BE2C (cell line): ENCODE results near the gene OXCT1.
A peak's percentile ranks its signal among the peaks of the same experiment; 100 is the strongest.

Source experiments
- DNase-seq: peaks from one replicate; pipeline ENCODE4 v3.0.0-alpha.2; 2020
- H3K27me3 ChIP-seq: fragments of 250-450 bp; sonication (Bioruptor Pico); 2 replicates; pipeline ENCODE4 v1.5.1; 2020; ENCODE audit warnings: mild to moderate bottlenecking
- H3K36me3 ChIP-seq: fragments of 250-450 bp; sonication (Bioruptor Pico); 2 replicates; pipeline ENCODE4 v1.5.1; 2020; ENCODE audit warnings: mild to moderate bottlenecking
- H3K4me1 ChIP-seq: fragments of 250-450 bp; sonication (Bioruptor Pico); 2 replicates; pipeline ENCODE4 v1.5.1; 2020
- H3K4me3 ChIP-seq: 2 replicates; pipeline ENCODE4 v1.5.1; 2011; ENCODE audit warnings: low read depth, low read length
- H3K9me3 ChIP-seq: fragments of 250-450 bp; sonication (Bioruptor Pico); 2 replicates; pipeline ENCODE4 v1.5.1; 2020
- TF ChIP-seq, protein P1 (sequence below): IDR thresholded peaks from 2 replicates; pipeline ENCODE4 v1.5.1; 2012; ENCODE audit warnings: mild to moderate bottlenecking, low read depth, low read length

The OXCT1 gene

DNA sequence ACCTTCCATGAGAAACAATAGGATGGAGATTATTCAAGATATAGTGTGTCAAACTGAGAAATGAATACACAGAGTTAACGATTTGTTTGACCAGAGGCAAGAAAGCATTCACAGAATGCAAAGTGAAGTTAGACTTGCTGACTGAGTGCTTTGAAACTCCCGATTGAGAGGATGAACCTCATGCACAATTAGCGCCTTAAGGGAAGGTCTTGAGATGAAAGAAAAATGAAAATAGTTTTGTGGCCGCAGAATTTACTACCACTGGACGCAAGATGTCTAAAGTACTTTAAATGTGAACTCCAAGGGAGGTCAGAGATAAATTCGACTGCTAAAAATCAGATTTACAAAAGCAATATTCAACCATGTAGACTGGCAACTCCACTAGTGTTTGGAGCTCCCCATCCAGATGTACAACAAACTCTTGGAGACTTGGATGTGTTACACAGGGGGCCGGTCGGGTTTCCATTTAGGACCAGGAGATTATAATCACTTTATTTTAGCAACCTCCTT lies 33.2 kb upstream of the OXCT1 start:
- Histone ChIP-seq H3K4me3 (peak overlapping the region; percentile 60), H3K9me3 (no peaks in the 10 kb centered on the region), H3K36me3 (peaks cover 1% of the 10 kb centered on the region; the same call in 1 of the 2 replicates), H3K4me1 (no peaks in the 10 kb centered on the region), H3K27me3 (no peaks in the 10 kb centered on the region)
- DNase-seq = no peak
- TF ChIP-seq, protein P1, sequence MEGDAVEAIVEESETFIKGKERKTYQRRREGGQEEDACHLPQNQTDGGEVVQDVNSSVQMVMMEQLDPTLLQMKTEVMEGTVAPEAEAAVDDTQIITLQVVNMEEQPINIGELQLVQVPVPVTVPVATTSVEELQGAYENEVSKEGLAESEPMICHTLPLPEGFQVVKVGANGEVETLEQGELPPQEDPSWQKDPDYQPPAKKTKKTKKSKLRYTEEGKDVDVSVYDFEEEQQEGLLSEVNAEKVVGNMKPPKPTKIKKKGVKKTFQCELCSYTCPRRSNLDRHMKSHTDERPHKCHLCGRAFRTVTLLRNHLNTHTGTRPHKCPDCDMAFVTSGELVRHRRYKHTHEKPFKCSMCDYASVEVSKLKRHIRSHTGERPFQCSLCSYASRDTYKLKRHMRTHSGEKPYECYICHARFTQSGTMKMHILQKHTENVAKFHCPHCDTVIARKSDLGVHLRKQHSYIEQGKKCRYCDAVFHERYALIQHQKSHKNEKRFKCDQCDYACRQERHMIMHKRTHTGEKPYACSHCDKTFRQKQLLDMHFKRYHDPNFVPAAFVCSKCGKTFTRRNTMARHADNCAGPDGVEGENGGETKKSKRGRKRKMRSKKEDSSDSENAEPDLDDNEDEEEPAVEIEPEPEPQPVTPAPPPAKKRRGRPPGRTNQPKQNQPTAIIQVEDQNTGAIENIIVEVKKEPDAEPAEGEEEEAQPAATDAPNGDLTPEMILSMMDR = no peak

DNA sequence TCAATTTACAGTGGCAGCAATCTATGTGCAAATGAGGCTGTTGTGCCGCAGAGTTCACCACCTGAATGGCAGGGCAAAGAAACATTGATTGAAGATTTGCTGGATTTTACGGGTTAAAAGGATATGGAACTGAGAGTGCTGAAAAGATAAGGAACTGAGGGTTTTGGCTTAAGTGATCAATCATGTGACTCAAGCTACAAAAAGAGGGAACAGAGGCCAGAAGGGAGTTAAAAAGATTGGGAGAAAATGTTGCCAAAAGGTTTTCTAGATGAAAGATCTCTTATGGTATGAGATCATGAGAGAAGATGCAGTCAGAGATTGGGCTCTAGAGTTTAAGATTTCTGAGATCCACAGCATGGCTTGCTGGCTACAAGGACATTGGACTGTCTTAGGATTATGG lies 26.0 kb upstream of the OXCT1 start:
- Histone ChIP-seq H3K4me1 (no peaks in the 10 kb centered on the region), H3K27me3 (peaks cover 13% of the 10 kb centered on the region), H3K36me3 (no peaks in the 10 kb centered on the region), H3K4me3 (no peak overlapping the region), H3K9me3 (no peaks in the 10 kb centered on the region)
- TF ChIP-seq, protein P1 = no peak
- DNase-seq = no peak

DNA sequence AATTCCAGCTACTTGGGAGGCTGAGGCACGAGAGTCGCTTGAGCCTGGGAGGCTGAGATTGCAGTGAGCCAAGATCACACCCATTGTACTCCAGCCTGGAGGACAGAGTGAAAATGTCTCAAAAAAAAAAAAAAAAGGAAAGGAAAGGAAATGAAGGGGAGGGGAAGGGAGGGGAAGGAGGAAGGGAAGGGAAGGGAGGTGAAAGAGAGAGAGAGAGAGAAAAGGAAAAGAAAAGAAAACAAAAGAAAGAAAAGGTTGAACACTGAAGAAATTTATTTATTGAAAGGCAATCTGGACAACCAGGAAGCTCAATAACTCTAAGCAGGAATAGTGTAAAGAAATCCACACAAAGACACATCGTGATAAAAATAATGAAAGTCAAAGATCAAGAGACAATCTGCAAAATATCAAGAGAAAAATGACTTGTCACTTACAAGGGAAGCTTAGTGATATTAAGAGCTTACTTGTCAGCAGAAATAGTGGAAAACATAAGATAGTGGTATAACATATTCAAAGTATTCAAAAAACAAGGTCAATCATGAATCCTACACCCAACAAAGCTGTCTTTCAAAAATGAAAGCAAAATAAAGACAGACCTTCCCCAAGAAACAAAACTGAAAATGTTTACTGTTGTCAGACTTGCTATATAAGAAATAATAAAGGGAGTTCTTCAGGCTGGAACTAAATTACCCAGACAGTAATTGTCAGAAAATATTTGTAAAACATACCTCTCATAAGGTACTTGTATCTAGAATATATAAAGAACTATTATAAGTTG lies 23.0 kb upstream of the OXCT1 start:
- H3K27me3 ChIP-seq = peaks cover 13% of the 10 kb centered on the region
- DNase-seq = no peak
- no peak overlapping the region for H3K4me3 ChIP-seq
- TF ChIP-seq, protein P1 = no peak
- H3K4me1 ChIP-seq = no peaks in the 10 kb centered on the region
- no peaks in the 10 kb centered on the region for H3K9me3 ChIP-seq
- no peaks in the 10 kb centered on the region for H3K36me3 ChIP-seq

DNA sequence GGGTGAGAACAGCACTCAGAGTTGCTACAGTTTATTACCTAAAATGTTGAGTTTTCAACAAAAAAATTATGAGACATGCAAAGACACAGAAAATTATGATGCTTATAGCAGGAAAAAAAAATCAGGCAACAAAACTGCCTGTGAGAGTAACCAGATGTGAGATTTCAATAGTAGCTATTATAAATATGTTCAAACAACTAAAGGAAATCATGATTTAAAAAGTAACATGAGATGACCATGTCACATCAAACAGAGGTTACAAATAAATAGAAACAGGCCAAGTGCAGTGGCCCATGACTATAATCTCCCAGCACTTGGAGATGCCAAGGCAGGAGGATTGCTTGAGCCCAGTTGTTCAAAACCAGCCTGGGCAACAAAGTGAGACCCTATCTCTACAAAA lies 21.8 kb upstream of the OXCT1 start:
- H3K36me3 ChIP-seq = no peaks in the 10 kb centered on the region
- H3K27me3 ChIP-seq = peaks cover 11% of the 10 kb centered on the region
- no peak for DNase-seq
- TF ChIP-seq, protein P1 = no peak
- no peak overlapping the region for H3K4me3 ChIP-seq
- H3K9me3 ChIP-seq = no peaks in the 10 kb centered on the region
- no peaks in the 10 kb centered on the region for H3K4me1 ChIP-seq

DNA sequence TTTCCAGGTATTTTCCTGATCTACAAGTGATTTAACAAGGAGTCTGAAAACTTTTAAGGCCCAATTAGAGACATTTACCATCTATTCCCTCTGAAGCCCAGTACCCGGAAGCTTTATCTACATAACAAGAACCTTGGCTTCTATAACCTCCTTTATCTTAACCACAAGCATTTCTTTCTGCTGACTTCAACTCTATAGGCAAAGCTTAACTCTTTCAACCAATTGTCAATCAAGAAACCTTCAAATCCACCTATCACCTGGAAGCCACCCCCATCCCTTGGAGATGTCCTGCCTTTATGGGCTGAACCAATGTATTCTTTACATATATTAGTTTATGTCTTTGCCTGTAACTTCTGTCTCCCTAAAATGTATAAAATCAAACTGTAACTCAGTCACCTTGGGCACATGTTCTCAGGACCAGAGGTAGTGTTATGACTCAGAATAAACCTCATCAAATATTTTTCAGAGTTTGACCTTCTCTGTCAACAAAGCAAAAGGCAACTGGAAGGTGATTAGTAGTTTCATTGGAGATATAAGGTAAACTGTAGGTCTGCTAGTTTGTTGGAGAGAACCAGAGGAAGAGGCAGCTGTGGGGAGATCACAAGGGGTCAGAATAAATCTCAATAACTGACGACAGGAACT lies 21.0 kb upstream of the OXCT1 start:
- TF ChIP-seq, protein P1 = no peak
- H3K4me1 ChIP-seq = no peaks in the 10 kb centered on the region
- no peak overlapping the region for H3K4me3 ChIP-seq
- DNase-seq = no peak
- no peaks in the 10 kb centered on the region for H3K36me3 ChIP-seq
- H3K9me3 ChIP-seq = no peaks in the 10 kb centered on the region
- H3K27me3 ChIP-seq = peaks cover 3% of the 10 kb centered on the region

DNA sequence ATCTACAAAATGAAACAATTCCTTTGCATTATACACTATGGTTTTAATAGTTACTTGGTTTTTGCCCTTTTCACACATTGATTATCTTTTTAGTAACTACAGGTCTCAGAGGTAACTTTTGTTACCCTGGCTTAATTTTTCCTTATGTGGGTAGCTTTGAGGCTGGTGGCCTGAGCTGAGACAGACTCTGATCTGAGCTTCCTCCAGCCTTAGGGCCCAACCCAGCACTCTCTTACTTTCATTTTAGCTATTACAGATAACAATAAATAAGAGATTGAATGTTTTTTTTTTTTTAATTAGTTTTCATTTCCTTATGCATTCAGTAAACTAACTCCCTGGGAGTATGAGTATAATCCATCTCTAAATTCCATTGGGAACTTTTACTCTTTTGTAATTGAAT lies 15.1 kb upstream of the OXCT1 start:
- H3K36me3 ChIP-seq = no peaks in the 10 kb centered on the region
- H3K4me1 ChIP-seq = no peaks in the 10 kb centered on the region
- TF ChIP-seq, protein P1 = no peak
- no peaks in the 10 kb centered on the region for H3K9me3 ChIP-seq
- H3K27me3 ChIP-seq = no peaks in the 10 kb centered on the region; the same call in 1 of the 2 replicates
- no peak for DNase-seq
- no peak overlapping the region for H3K4me3 ChIP-seq
